ENCODE data around the gene PTPN6. TPM values are rescaled to one million over a fixed set of nuclear protein-coding genes. Genes with fewer than 3 reads are reported as not detected.

Gene PTPN6
- total and polyA plus RNA-seq, 2 of the 8 experiments (the other 6 are each of a cell fraction or from before 2014, with no cell fraction given) = 16.3 to 28.4 TPM

DNA sequence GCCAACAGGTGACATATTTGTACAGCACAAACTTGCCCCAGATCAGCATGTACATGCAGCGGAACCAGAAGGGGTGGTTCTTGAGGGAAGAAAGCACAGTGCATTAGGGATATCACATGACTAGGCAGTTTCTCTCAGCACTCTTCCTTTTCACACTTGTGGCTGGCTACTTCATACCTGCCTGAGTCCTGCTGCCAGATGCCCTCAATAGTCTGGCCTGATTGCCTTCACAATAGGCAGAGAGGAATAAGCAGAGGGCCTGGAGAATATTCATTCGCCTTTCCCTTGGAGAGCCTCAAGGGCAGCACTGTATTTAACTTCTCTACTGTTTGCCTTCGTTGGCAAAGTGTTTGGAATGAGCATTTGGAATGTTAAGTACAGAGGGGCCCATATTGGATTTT is 27.5 kb downstream of the PTPN6 start (continued):
- TF ChIP-seq, protein P1, sequence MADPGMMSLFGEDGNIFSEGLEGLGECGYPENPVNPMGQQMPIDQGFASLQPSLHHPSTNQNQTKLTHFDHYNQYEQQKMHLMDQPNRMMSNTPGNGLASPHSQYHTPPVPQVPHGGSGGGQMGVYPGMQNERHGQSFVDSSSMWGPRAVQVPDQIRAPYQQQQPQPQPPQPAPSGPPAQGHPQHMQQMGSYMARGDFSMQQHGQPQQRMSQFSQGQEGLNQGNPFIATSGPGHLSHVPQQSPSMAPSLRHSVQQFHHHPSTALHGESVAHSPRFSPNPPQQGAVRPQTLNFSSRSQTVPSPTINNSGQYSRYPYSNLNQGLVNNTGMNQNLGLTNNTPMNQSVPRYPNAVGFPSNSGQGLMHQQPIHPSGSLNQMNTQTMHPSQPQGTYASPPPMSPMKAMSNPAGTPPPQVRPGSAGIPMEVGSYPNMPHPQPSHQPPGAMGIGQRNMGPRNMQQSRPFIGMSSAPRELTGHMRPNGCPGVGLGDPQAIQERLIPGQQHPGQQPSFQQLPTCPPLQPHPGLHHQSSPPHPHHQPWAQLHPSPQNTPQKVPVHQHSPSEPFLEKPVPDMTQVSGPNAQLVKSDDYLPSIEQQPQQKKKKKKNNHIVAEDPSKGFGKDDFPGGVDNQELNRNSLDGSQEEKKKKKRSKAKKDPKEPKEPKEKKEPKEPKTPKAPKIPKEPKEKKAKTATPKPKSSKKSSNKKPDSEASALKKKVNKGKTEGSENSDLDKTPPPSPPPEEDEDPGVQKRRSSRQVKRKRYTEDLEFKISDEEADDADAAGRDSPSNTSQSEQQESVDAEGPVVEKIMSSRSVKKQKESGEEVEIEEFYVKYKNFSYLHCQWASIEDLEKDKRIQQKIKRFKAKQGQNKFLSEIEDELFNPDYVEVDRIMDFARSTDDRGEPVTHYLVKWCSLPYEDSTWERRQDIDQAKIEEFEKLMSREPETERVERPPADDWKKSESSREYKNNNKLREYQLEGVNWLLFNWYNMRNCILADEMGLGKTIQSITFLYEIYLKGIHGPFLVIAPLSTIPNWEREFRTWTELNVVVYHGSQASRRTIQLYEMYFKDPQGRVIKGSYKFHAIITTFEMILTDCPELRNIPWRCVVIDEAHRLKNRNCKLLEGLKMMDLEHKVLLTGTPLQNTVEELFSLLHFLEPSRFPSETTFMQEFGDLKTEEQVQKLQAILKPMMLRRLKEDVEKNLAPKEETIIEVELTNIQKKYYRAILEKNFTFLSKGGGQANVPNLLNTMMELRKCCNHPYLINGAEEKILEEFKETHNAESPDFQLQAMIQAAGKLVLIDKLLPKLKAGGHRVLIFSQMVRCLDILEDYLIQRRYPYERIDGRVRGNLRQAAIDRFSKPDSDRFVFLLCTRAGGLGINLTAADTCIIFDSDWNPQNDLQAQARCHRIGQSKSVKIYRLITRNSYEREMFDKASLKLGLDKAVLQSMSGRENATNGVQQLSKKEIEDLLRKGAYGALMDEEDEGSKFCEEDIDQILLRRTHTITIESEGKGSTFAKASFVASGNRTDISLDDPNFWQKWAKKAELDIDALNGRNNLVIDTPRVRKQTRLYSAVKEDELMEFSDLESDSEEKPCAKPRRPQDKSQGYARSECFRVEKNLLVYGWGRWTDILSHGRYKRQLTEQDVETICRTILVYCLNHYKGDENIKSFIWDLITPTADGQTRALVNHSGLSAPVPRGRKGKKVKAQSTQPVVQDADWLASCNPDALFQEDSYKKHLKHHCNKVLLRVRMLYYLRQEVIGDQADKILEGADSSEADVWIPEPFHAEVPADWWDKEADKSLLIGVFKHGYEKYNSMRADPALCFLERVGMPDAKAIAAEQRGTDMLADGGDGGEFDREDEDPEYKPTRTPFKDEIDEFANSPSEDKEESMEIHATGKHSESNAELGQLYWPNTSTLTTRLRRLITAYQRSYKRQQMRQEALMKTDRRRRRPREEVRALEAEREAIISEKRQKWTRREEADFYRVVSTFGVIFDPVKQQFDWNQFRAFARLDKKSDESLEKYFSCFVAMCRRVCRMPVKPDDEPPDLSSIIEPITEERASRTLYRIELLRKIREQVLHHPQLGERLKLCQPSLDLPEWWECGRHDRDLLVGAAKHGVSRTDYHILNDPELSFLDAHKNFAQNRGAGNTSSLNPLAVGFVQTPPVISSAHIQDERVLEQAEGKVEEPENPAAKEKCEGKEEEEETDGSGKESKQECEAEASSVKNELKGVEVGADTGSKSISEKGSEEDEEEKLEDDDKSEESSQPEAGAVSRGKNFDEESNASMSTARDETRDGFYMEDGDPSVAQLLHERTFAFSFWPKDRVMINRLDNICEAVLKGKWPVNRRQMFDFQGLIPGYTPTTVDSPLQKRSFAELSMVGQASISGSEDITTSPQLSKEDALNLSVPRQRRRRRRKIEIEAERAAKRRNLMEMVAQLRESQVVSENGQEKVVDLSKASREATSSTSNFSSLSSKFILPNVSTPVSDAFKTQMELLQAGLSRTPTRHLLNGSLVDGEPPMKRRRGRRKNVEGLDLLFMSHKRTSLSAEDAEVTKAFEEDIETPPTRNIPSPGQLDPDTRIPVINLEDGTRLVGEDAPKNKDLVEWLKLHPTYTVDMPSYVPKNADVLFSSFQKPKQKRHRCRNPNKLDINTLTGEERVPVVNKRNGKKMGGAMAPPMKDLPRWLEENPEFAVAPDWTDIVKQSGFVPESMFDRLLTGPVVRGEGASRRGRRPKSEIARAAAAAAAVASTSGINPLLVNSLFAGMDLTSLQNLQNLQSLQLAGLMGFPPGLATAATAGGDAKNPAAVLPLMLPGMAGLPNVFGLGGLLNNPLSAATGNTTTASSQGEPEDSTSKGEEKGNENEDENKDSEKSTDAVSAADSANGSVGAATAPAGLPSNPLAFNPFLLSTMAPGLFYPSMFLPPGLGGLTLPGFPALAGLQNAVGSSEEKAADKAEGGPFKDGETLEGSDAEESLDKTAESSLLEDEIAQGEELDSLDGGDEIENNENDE (IDR thresholded peaks at IDR 0.05; ENCODE audit: insufficient replicate concordance, low read length) = no peak
- no peak for TF ChIP-seq EGR1 (IDR thresholded peaks at IDR 0.05; ENCODE audit: borderline replicate concordance, low read depth, low read length)
- no peak for TF ChIP-seq SRF (IDR thresholded peaks at IDR 0.05; ENCODE audit: low read depth, low read length)
- peak in 1 of 2 experiments; percentile 18; a peak in 2 of 3 replicates for TF ChIP-seq POLR2A (IDR thresholded peaks at IDR 0.05; ENCODE audit: control extremely low read depth in 1 of 2, low read depth in 2 of 2, low read length in 2 of 2)
- TF ChIP-seq RNF2 (IDR thresholded peaks at IDR 0.05; ENCODE audit: borderline replicate concordance, low read depth, low read length, missing control alignments, poor library complexity, severe bottlenecking) = no peak
